ENCODE measurements around the gene COL6A1. TPM values are rescaled to one million over a fixed set of nuclear protein-coding genes. Genes with fewer than 3 reads are reported as not detected.

Gene COL6A1
- polyA plus RNA-seq, 2 donors = 105 to 123 TPM

- H3K27ac ChIP-seq (ENCODE audit: low read depth in 2 of 2, low read length in 1 of 2) = no peak overlapping the region
These were observed 42.6 kb downstream of the COL6A1 start for GRCh38 chr21:46024141-46024540.

GRCh38 chr21:46025113-46025770, 43.7 kb downstream of the COL6A1 start:
- Histone ChIP-seq H3K27me3 (ENCODE audit: control insufficient read depth in 1 of 2, insufficient read depth in 2 of 2, low read length in 2 of 2) (no peaks in the 10 kb centered on the region), H3K4me1 (ENCODE audit: control insufficient read depth in 2 of 2, insufficient read depth in 2 of 2, low read length in 1 of 2) (no peaks in the 10 kb centered on the region), H3K4me3 (ENCODE audit: low read depth in 1 of 2, low read length in 2 of 2) (no peak overlapping the region), H3K9me3 (ENCODE audit: control insufficient read depth in 2 of 2, insufficient read depth in 1 of 2, low read depth in 1 of 2, low read length in 1 of 2) (peaks cover 0 to 2% of the 10 kb centered on the region in 2 donors), H3K27ac (ENCODE audit: low read depth in 2 of 2, low read length in 1 of 2) (peak overlapping the region; percentile 20 to 52), H3K36me3 (ENCODE audit: control insufficient read depth in 2 of 2, insufficient read depth in 2 of 2, low read length in 1 of 2) (no peaks in the 10 kb centered on the region)
- WGBS, 2 donors = 28 to 39% methylated on average over 2 of the region's 2 CpGs

More at GRCh38 chr21:46024141-46024540, 42.6 kb downstream of the COL6A1 start:
- no peaks in the 10 kb centered on the region for H3K27me3 ChIP-seq (ENCODE audit: control insufficient read depth in 1 of 2, insufficient read depth in 2 of 2, low read length in 2 of 2)
- no peaks in the 10 kb centered on the region for H3K36me3 ChIP-seq (ENCODE audit: control insufficient read depth in 2 of 2, insufficient read depth in 2 of 2, low read length in 1 of 2)
- H3K4me1 ChIP-seq (ENCODE audit: control insufficient read depth in 2 of 2, insufficient read depth in 2 of 2, low read length in 1 of 2) = no peaks in the 10 kb centered on the region
- H3K4me3 ChIP-seq (ENCODE audit: low read depth in 1 of 2, low read length in 2 of 2) = no peak overlapping the region
- H3K9me3 ChIP-seq (ENCODE audit: control insufficient read depth in 2 of 2, insufficient read depth in 1 of 2, low read depth in 1 of 2, low read length in 1 of 2) = no peaks in the 10 kb centered on the region
- WGBS, 2 donors = 68 to 80% methylated on average over 3 of the region's 3 CpGs

- H3K27ac ChIP-seq (ENCODE audit: low read depth in 2 of 2, low read length in 1 of 2) = peak overlapping the region; percentile 6 to 54
- WGBS, 2 donors = 40 to 47% methylated on average over 3 of the region's 3 CpGs
- no peaks in the 10 kb centered on the region for H3K27me3 ChIP-seq (ENCODE audit: control insufficient read depth in 1 of 2, insufficient read depth in 2 of 2, low read length in 2 of 2)
- H3K4me3 ChIP-seq (ENCODE audit: low read depth in 1 of 2, low read length in 2 of 2) = no peak overlapping the region
- H3K4me1 ChIP-seq (ENCODE audit: control insufficient read depth in 2 of 2, insufficient read depth in 2 of 2, low read length in 1 of 2) = no peaks in the 10 kb centered on the region
- H3K9me3 ChIP-seq (ENCODE audit: control insufficient read depth in 2 of 2, insufficient read depth in 1 of 2, low read depth in 1 of 2, low read length in 1 of 2) = peaks cover 0 to 2% of the 10 kb centered on the region in 2 donors
- H3K36me3 ChIP-seq (ENCODE audit: control insufficient read depth in 2 of 2, insufficient read depth in 2 of 2, low read length in 1 of 2) = no peaks in the 10 kb centered on the region
These were observed 46.4 kb downstream of the COL6A1 start for GRCh38 chr21:46027851-46028493.

- Histone ChIP-seq H3K9me3 (ENCODE audit: control insufficient read depth in 2 of 2, insufficient read depth in 1 of 2, low read depth in 1 of 2, low read length in 1 of 2) (peaks cover 0 to 2% of the 10 kb centered on the region in 2 donors), H3K4me1 (ENCODE audit: control insufficient read depth in 2 of 2, insufficient read depth in 2 of 2, low read length in 1 of 2) (no peaks in the 10 kb centered on the region), H3K4me3 (ENCODE audit: low read depth in 1 of 2, low read length in 2 of 2) (no peak overlapping the region), H3K36me3 (ENCODE audit: control insufficient read depth in 2 of 2, insufficient read depth in 2 of 2, low read length in 1 of 2) (no peaks in the 10 kb centered on the region), H3K27me3 (ENCODE audit: control insufficient read depth in 1 of 2, insufficient read depth in 2 of 2, low read length in 2 of 2) (no peaks in the 10 kb centered on the region), H3K27ac (ENCODE audit: low read depth in 2 of 2, low read length in 1 of 2) (peak overlapping the region in 1 of 2 donors; percentile 53)
- WGBS, 2 donors = 64 to 67% methylated on average over 1 of the region's 1 CpG
These were observed 47.1 kb downstream of the COL6A1 start for GRCh38 chr21:46028573-46029091.

GRCh38 chr21:46029186-46029924, 47.8 kb downstream of the COL6A1 start:
- H3K27ac ChIP-seq (ENCODE audit: low read depth in 2 of 2, low read length in 1 of 2) = peak overlapping the region; percentile 2 to 65
- no peaks in the 10 kb centered on the region for H3K36me3 ChIP-seq (ENCODE audit: control insufficient read depth in 2 of 2, insufficient read depth in 2 of 2, low read length in 1 of 2)
- no peaks in the 10 kb centered on the region for H3K27me3 ChIP-seq (ENCODE audit: control insufficient read depth in 1 of 2, insufficient read depth in 2 of 2, low read length in 2 of 2)
- WGBS, 2 donors = 55 to 72% methylated on average over 5 of the region's 5 CpGs
- peaks cover 0 to 2% of the 10 kb centered on the region in 2 donors for H3K9me3 ChIP-seq (ENCODE audit: control insufficient read depth in 2 of 2, insufficient read depth in 1 of 2, low read depth in 1 of 2, low read length in 1 of 2)
- H3K4me3 ChIP-seq (ENCODE audit: low read depth in 1 of 2, low read length in 2 of 2) = no peak overlapping the region
- H3K4me1 ChIP-seq (ENCODE audit: control insufficient read depth in 2 of 2, insufficient read depth in 2 of 2, low read length in 1 of 2) = no peaks in the 10 kb centered on the region

GRCh38 chr21:46031484-46031883, 49.9 kb downstream of the COL6A1 start:
- Histone ChIP-seq H3K27ac (ENCODE audit: low read depth in 2 of 2, low read length in 1 of 2) (no peak overlapping the region), H3K36me3 (ENCODE audit: control insufficient read depth in 2 of 2, insufficient read depth in 2 of 2, low read length in 1 of 2) (no peaks in the 10 kb centered on the region), H3K27me3 (ENCODE audit: control insufficient read depth in 1 of 2, insufficient read depth in 2 of 2, low read length in 2 of 2) (no peaks in the 10 kb centered on the region), H3K4me3 (ENCODE audit: low read depth in 1 of 2, low read length in 2 of 2) (no peak overlapping the region), H3K9me3 (ENCODE audit: control insufficient read depth in 2 of 2, insufficient read depth in 1 of 2, low read depth in 1 of 2, low read length in 1 of 2) (peaks cover 0 to 2% of the 10 kb centered on the region in 2 donors), H3K4me1 (ENCODE audit: control insufficient read depth in 2 of 2, insufficient read depth in 2 of 2, low read length in 1 of 2) (no peaks in the 10 kb centered on the region)
- 86 to 90% methylated on average over 12 of the region's 12 CpGs for WGBS, 2 donors

GRCh38 chr21:46032100-46032499, 50.5 kb downstream of the COL6A1 start:
- no peaks in the 10 kb centered on the region for H3K36me3 ChIP-seq (ENCODE audit: control insufficient read depth in 2 of 2, insufficient read depth in 2 of 2, low read length in 1 of 2)
- no peak overlapping the region for H3K27ac ChIP-seq (ENCODE audit: low read depth in 2 of 2, low read length in 1 of 2)
- 86 to 87% methylated on average over 6 of the region's 6 CpGs for WGBS, 2 donors
- no peaks in the 10 kb centered on the region for H3K27me3 ChIP-seq (ENCODE audit: control insufficient read depth in 1 of 2, insufficient read depth in 2 of 2, low read length in 2 of 2)
- H3K4me1 ChIP-seq (ENCODE audit: control insufficient read depth in 2 of 2, insufficient read depth in 2 of 2, low read length in 1 of 2) = no peaks in the 10 kb centered on the region
- H3K4me3 ChIP-seq (ENCODE audit: low read depth in 1 of 2, low read length in 2 of 2) = no peak overlapping the region
- H3K9me3 ChIP-seq (ENCODE audit: control insufficient read depth in 2 of 2, insufficient read depth in 1 of 2, low read depth in 1 of 2, low read length in 1 of 2) = peaks cover 0 to 2% of the 10 kb centered on the region in 2 donors

GRCh38 chr21:46033410-46034400, 52.1 kb downstream of the COL6A1 start:
- no peak overlapping the region for H3K4me3 ChIP-seq (ENCODE audit: low read depth in 1 of 2, low read length in 2 of 2)
- no peaks in the 10 kb centered on the region for H3K36me3 ChIP-seq (ENCODE audit: control insufficient read depth in 2 of 2, insufficient read depth in 2 of 2, low read length in 1 of 2)
- 78 to 81% methylated on average over 58 to 64 of the region's 64 CpGs for WGBS, 2 donors
- H3K4me1 ChIP-seq (ENCODE audit: control insufficient read depth in 2 of 2, insufficient read depth in 2 of 2, low read length in 1 of 2) = no peaks in the 10 kb centered on the region
- H3K27ac ChIP-seq (ENCODE audit: low read depth in 2 of 2, low read length in 1 of 2) = no peak overlapping the region
- H3K27me3 ChIP-seq (ENCODE audit: control insufficient read depth in 1 of 2, insufficient read depth in 2 of 2, low read length in 2 of 2) = no peaks in the 10 kb centered on the region
- H3K9me3 ChIP-seq (ENCODE audit: control insufficient read depth in 2 of 2, insufficient read depth in 1 of 2, low read depth in 1 of 2, low read length in 1 of 2) = peaks cover 0 to 2% of the 10 kb centered on the region in 2 donors

Data from esophagus (tissue), 2 donors.